22Rv1 (cell line): ENCODE measurements around the gene INVS.

Experiments
- CTCF ChIP-seq: fragments of 450-650 bp; IDR thresholded peaks from 2 replicates; pipeline ENCODE4 v1.5.1; 2017; ENCODE audit warnings: mild to moderate bottlenecking
- ZFX ChIP-seq: fragments of 450-650 bp; IDR thresholded peaks from 2 replicates; pipeline ENCODE4 v1.6.1; 2017; ENCODE audit warnings: antibody characterized with exemption, borderline replicate concordance

- TF ChIP-seq CTCF (no peak), ZFX (no peak)
Measured at GRCh38 chr9:100286257-100286656, 187.2 kb downstream of the INVS start.
